Mesothelial cell of epicardium (in vitro differentiated cells): Measurements from ENCODE around the gene PIK3R6. TPM values are rescaled to one million over a fixed set of nuclear protein-coding genes. Genes with fewer than 3 reads are reported as not detected.

Experiments
- DNase-seq, 2 experiments: peaks; one replicate each; pipeline ENCODE4 v3.0.0; 2021; ENCODE audit warnings: low spot score in 2 of 2; ENCODE audit not compliant: unreplicated experiment in 2 of 2
- H3K27ac Mint-ChIP-seq: 2 replicates; pipeline ENCODE4 v1.8.0; 2021; ENCODE audit warnings: mixed read lengths
- H3K27me3 Mint-ChIP-seq: 2 replicates; pipeline ENCODE4 v1.8.0; 2021; ENCODE audit warnings: low read depth, mixed read lengths
- H3K36me3 Mint-ChIP-seq: 2 replicates; pipeline ENCODE4 v1.8.0; 2021; ENCODE audit warnings: mixed read lengths
- H3K4me1 Mint-ChIP-seq: 2 replicates; pipeline ENCODE4 v1.8.0; 2021; ENCODE audit warnings: mixed read lengths
- H3K4me3 Mint-ChIP-seq: 2 replicates; pipeline ENCODE4 v1.8.0; 2021; ENCODE audit warnings: mild to moderate bottlenecking, moderate library complexity, mixed read lengths
- H3K9me3 Mint-ChIP-seq: 2 replicates; pipeline ENCODE4 v1.8.0; 2021; ENCODE audit warnings: mixed read lengths
- CTCF ChIP-seq: fragments of 200-600 bp; sonication (generic); IDR thresholded peaks from one replicate; pipeline ENCODE4 v1.5.0; 2021; ENCODE audit warnings: antibody characterized with exemption; ENCODE audit not compliant: unreplicated experiment
- total RNA-seq: library from RNA; stranded (reverse); gene quantifications from 3 replicates; pipeline ENCODE4 v1.2.1, GENCODE V29; 2021

PIK3R6 gene
- total RNA-seq, 1 donor from 2014 or later, result not detected

- Mint-ChIP-seq H3K27me3 (peaks cover 30% of the 10 kb centered on the region), H3K27ac (no peak overlapping the region), H3K9me3 (no peaks in the 10 kb centered on the region), H3K4me3 (no peak overlapping the region), H3K36me3 (no peaks in the 10 kb centered on the region), H3K4me1 (peaks cover 12% of the 10 kb centered on the region)
- no peak for TF ChIP-seq CTCF
- DNase-seq, result no peak
Observed at GRCh38 chr17:8875436-8875835, 8.0 kb upstream of the PIK3R6 start.

DNA sequence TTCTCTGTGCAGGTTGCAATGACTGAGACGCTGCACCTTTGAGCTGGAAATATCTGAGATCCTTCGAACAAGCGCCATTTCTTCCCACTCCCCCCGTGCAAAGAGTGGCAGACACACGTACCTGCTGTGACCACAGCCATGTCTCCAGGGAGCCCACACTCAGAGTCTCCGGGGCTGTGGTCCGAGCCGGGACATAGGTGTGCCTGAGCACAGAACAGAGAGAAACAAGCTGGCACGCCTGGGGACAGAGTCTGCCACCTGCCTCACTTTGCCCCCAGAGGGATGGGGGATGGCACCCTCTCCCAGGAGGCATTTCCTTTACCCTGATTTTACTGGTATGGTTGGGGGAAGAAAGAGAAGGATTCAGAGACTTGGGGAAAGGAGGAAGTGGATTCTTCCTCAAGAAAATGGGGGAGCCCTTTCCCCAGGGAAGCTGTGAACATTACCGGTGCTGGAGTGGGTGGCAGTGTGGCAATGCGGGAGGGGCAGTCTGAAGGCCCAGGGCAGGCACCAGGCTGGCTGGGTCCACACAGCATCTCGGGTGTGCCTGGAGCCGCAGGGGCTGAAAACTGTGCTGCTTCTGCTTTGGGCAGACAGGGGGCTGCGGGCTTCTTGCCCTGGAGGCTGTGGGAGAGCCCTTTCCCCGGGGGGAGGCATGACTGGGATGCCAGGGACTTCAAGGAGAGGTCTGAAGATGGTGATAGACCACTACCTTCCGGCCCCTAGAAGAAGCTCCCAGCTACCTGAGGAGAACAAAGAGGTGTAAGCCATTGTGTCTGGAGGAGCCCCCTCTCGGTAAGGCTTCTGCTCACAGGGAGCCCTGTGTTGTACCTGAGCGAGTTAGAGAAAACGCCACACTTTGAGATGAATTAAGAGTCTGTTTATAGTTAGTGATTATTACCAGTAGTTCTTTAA is 6.6 kb upstream of the PIK3R6 start:
- no peak for TF ChIP-seq CTCF
- no peak overlapping the region for H3K27ac Mint-ChIP-seq

GRCh38 chr17:8872705-8873435 is 5.4 kb upstream of the PIK3R6 start:
- Mint-ChIP-seq H3K36me3 (no peaks in the 10 kb centered on the region), H3K4me3 (no peak overlapping the region), H3K27ac (no peak overlapping the region), H3K4me1 (peaks cover 12% of the 10 kb centered on the region), H3K27me3 (peaks cover 48% of the 10 kb centered on the region), H3K9me3 (no peaks in the 10 kb centered on the region)
- TF ChIP-seq CTCF, result no peak
- no peak for DNase-seq

More for the DNA sequence above, 6.6 kb upstream of the PIK3R6 start:
- H3K9me3 Mint-ChIP-seq, result no peaks in the 10 kb centered on the region
- DNase-seq, result no peak
- no peaks in the 10 kb centered on the region for H3K36me3 Mint-ChIP-seq
- H3K27me3 Mint-ChIP-seq, result peaks cover 42% of the 10 kb centered on the region
- H3K4me1 Mint-ChIP-seq, result peaks cover 12% of the 10 kb centered on the region
- no peak overlapping the region for H3K4me3 Mint-ChIP-seq

DNA sequence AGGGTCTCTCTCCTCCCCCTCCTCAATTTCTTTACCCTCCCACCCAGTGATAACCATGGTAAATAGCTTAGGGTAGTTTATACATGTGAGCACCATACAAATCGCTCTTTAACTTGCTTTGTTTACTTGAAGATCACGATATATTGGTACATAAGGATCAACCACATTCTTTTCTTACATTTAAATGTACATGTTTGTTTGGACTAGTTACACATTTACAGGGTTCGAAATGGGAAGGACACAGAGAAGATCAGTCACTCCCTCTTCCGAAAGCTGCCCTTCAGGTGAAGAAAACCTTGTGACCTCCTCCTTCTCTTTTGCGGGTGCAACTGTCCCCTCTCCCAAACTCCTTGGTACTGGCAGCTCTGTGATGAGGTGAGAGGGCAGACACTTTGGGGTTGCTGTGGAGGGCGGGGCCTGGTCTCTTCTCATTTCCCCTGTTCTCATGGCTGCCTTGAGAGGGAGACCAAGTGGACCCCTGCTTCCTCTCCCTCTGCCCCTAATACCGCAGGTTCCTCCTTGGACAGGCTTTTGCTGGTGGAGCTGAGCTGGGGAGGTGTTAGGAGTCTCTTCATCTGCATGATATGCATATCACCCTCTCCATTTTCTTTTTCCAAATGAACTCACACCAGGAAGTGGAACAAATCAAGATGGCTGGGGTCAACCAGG is 4.7 kb upstream of the PIK3R6 start:
- Mint-ChIP-seq H3K9me3 (no peaks in the 10 kb centered on the region), H3K27ac (no peak overlapping the region), H3K4me3 (no peak overlapping the region), H3K27me3 (peaks cover 49% of the 10 kb centered on the region), H3K4me1 (peaks cover 12% of the 10 kb centered on the region), H3K36me3 (no peaks in the 10 kb centered on the region)
- no peak for TF ChIP-seq CTCF
- no peak for DNase-seq

- Mint-ChIP-seq H3K9me3 (no peaks in the 10 kb centered on the region), H3K36me3 (no peaks in the 10 kb centered on the region), H3K27me3 (peaks cover 46% of the 10 kb centered on the region)
Observed at GRCh38 chr17:8871081-8871581, 3.7 kb upstream of the PIK3R6 start.

More at GRCh38 chr17:8871081-8871581, 3.7 kb upstream of the PIK3R6 start:
- no peak for DNase-seq
- Mint-ChIP-seq H3K4me3 (no peak overlapping the region), H3K27ac (no peak overlapping the region), H3K4me1 (peaks cover 12% of the 10 kb centered on the region)
- no peak for TF ChIP-seq CTCF
